NCI-H2227 (cell line): ENCODE data around the gene KCNK7.

Experiments
- DNase-seq: peaks from one replicate; lab custom pipeline; 2025; ENCODE audit not compliant: unreplicated experiment; lab: John Stamatoyannopoulos, UW

The KCNK7 gene

DNA sequence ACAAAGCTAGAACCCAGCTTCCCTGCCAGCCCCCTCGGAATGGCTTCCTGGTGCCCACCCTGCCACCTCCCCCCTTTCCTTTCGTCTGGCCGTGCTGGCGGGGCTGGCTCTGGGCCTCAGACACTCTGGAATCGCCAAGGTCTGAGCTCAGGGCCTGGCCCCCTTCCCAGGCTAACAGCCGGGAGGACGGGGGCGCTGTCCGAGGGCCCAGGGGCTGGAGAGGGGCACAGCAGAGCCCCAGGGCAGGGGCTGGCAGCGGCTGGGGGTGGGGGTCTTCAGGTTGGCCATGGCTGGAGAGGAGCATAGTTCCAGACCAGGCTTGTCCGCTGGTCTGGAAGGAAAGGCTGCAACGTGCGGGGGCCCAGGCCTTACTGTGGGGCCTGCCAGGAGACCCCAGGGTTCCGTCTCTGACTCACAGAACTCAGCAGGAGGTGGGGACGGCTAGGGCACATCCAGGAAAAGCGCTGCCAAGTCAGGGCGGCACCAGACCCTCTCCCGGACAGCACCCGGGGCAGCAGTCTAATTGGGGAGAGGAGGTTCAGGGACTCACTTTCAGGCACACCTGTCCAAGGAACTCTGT, 36.6 kb downstream of the KCNK7 start:
- DNase-seq: no peak

DNA sequence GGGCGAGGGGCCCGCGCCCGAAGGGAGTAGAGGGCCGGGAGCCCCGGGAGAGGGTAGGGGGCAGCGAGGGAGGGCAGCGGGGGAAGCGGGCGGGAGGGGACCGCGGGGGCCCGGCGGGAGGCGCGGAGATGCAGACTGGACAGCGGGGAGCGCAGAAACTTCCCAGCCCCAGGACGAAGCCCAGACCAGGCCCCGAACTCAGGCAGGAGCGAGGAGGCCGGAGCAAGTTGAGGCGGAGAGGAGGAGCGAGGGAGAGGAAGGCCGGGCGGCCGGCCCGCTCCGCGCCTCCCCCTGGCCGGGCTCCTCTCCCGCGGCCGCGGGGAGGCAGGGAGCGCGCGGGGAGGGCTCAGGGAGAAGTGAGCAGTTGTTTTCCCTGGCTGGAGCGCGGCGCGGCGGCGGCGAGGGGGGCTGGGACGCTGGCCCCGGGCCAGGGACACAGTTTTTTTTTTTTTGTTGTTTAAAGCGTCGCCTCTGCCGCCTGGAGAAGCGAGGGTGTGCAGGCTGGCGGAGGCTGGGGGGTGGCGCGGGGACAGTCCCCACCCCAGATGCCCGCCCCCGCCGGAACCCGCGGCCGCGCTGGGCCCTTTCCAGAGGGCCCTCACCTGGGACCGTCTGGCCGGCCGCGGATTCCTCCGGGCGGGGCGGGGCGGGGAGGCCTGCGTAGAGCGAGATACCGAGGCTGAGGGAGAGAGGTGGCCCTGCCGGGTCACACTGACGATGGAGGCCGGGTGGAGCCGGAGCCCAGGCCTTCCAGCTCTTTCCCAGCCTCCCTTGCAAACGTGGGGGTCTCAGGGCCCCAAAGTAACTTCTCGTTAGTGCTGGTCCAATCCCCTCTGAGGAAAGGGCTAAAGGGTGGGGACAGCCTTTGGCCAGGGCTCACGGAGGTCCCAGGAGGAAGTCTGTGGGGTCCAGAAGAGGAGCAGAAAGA, 37.3 kb downstream of the KCNK7 start, which contains the start of gene LTBP3:
Gene LTBP3 (minus strand): TSS at position 358 of the 928 bp plus-strand sequence. CDS start 400 bp downstream, outside the sequence.
- DNase-seq: peak; percentile 80

DNA sequence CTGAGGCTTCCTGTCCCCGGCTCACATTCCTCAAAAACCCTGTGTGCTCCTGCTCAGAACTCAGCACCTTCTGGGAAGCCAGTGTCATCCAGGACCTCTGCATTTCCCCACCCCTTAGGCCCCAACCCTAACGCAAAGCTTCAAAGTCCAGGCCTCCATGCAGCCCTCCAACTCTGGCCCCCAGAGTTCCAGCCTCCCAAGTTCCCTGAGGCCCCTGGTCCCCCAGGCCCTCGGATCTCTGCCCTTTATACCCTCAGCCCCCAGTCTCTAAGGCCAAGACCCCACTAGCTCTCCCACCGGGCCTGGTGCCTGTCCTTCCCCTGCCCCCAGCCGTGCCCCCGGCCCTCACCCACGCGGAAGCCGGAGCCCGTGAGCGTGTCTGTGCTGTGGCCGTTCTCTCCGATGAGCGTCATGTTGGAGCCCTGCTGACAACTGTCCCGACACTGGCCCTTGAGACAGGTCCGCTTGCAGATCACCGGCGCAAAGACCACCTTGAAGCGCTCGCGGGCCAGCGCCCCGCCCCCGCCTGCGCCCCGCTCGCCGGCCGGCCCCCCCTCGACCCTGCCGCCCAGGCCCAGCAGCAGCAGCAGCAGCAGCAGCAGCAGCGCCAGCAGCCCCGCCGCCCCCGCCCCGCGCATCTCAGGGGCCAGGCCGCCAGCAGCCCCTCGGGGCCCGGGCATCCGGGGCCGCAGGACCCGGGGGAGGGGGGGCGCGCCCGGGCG, 38.2 kb downstream of the KCNK7 start:
- DNase-seq: peak; percentile 51

DNA sequence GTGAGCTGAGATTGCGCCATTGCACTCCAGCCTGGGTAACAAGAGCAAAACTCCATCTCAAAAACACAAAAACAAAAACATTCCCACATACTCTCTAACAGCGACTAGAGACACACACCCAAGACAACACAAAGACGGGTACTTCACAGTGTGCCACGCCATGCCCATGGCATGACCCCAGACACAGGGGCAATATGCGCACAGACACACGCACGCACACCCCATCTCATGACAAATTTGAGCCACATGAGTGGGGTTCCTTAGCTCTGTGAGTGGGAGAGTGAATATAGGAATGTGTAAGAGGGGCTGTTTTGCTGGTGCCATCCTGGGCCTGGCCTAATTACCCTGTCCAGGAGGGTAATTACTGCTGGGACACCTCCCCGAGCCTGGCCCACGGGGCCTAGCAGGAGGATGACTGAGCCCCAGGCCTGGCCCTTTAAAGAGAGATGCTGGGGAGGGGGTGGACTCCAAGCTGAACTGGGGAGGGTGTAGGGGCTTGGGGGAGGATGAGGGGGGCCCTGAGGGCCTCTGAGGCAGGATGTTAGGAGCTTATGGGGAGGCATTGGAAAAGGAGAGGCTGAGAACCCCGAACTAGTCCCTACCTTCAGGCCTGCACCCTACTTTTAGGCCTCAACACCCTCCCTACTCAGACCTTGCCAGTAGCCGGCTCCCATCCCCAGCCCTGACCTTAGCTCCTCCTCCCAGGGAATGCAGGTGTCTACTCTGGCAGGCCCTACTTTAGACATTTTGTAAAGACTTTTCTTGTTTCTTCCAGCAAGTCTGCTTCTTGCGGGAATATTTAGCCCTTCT, 38.9 kb downstream of the KCNK7 start:
- DNase-seq: no peak

DNA sequence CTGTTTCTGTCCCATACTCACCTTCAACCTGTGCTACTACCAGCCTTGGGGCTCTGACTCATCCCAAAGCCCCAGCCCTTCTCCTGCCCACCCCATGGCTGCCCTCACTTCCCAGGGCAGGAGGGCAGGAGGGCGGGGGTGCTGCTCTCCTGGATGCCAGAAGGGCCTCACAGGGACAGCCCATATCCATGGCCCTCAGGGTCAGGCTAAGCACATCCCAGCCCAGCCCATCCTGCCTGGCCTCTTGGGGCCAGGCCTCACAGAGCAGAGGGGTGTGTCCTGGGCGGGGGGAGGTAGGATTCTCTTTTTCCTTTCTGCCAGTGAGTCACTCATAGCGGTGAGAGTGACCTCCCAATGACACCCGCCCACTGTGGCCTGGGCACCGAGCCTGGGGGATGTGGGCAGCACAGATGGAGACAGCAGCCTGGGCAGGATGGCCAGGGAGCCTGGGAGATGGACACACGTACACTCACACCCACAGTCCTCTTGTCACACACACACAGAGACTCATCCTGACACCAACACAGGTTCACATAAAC, 39.8 kb downstream of the KCNK7 start:
- no peak for DNase-seq

DNA sequence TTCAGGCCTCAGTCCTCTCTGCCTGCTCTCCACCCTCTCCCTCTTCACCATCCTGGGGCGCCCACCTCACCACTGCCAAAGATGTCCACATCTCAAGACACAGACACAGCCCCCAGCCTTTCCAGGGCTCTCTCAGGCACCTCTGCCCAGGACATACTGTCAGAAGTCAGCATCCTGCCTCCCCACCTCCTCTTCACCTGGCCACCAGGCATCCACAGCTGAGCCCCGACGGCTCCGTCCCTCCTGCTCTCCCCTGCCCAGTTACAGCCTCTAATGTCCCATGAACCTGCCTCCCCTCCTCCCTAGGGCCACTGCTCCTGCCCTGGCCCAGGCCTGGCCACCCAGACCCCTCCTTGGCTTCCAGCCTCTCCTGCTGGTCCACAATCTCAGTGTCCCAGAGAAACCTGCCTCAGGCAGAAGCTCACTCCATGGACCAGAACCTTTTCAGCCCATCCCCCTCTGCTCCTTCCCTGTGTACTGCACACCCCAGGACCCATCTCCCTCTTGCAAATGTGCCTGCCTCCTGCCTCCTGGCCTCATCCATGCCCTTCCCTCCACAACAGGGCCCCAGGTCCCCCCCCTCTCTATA, 40.7 kb downstream of the KCNK7 start:
- DNase-seq: no peak

DNA sequence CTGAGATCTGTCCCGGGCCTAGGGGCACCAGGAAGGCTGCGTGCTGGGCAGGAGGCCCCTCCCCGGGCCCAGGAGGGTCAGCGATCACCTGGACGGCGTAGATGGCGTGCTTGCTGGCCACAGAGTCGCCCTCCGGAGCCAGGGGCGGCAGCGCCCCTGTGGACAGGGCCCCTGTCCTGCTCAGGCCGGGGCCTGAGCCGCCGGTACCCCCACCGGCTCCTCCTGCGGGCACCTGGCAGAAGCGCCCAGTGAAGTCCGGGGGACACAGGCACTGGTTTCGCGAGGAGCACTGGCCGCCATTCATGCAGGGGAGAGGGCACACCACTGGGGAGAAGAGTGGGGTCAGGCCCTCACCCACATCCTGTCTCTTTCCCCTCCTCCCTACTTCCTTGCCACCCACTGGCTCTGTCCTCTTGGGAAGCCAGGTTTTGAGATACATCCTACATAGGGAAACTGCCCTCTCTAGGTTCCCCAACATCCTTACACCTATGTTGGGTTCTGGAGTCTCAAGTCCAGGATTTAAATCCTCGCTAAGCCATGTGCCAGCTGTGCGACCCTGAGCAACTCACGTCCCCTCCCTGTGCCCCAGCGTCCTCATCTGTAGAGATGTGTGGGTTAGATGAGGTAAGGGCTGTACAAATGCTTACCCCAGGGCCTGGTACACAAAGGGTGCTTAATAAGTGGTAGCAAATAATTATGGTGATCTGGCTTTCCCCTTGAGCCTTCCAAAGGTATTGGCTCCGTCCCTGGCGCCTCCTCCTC, 41.4 kb downstream of the KCNK7 start:
- DNase-seq: no peak

DNA sequence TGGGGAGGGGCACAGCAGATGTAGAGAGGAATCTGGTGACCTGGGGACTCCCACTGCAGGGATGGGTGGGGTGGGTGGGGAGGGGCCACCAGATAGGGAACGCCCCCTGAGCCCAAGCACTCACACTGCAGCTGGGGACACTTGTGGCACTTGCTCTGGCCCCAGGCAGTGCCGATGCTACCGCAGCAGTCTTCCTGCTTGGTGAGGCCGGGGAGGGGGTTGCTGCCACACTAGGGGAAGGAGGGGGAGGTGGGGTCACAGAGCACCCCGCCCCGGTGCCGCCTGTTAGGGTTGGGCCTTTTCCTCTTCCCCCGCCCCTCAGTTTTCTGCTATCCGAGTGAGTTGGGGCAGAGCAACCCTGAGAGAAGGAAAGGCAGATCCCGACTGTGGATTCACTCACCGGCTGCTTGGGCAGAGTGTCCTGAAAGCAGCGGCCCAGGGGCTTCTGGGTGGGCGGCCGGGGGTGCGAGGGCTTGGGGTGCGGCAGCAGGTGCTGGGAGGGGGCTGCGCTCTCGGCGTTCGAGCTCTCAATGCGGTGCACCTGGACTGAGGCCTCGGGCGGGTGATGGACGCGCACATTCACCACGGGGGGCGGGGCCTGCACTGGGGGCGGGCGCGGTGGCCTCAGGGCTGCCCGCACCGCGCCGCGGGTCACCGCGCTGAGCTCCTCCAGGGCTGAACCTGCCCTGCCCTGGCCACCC, 42.1 kb downstream of the KCNK7 start:
- DNase-seq: no peak

DNA sequence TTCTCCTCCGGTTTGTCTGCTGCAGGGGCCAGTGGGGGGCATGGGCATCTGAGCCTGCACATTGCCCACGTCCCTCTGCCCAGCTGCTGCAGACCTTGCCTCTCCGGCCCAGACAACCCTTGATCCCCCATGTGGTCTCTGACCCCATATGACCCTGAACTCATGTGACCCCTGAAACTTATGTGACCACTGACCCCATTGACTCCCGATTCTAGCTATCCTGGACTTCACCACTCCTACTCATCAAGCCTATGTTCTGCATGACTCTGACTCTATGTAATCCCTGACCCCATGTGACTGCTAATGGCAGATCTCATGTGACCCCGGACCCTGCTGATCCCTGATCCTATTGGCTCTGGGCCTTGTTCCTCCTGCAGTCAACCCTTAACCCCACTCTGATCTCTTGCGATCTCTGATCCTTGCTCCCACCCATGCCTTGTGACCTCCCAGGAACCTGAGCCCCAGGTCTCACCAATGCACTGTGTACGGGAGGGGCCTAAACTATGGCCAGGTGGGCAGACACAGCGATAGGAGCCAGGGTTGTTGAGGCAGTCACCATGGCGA, 43.1 kb downstream of the KCNK7 start:
- DNase-seq: no peak

DNA sequence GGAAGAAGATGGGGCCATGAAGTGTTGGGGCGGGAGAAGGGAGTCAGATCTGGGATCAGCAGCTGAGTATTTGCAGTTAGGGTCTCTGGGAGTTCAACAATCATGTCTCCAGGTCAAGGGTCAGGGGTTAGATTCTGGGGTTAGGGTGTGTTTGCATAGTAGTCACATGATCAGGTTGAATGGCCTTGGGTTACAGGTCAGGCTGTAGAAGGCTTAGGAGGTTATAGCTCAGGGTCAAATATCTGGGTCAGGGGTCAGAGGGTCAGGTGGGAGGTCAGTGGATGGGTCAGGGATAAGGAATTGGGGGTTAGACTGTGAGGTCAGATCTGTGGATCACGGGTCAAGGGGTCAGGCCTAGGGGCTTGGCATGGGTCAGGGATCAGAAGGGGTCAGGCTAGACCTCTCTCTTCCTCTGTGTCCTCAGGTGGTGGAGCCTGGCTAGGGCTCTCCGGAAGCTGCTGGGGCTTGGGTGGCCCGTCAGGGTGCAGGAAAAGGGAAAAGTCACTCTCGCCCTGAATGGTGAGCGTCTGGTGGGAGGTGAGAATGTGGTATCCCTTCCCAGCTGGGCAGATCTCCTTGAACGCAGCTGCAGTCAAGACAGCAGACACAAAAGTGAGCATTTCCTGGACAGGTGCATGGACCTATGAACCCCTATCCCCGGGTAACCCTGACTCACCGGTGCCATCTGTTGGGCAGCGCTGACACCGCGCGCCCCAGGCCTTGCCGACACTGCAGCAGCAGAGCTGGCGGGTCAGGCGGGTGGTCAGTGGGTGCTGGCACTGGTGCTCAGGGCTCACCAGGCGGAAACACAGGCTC, 43.8 kb downstream of the KCNK7 start:
- peak; percentile 48 for DNase-seq

DNA sequence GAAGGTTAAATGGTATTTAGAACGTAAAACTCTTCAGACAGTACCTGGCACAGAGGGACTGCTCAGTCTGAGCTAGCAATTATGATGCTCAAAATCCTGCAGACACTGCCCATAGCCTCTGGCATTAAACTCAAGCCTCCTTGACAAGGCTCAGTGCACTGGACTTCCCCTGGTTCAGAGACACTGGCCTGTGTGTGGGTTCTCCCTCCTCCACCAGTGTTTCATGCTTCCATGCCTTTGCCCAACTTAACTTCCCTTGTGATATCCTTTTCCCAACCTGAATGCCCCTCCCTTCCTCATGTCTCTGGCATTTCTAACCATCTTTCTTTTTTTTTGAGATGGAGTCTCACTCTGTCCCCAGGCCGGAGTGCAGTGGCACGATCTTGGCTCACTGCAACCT, 46.5 kb downstream of the KCNK7 start:
- DNase-seq: no peak

DNA sequence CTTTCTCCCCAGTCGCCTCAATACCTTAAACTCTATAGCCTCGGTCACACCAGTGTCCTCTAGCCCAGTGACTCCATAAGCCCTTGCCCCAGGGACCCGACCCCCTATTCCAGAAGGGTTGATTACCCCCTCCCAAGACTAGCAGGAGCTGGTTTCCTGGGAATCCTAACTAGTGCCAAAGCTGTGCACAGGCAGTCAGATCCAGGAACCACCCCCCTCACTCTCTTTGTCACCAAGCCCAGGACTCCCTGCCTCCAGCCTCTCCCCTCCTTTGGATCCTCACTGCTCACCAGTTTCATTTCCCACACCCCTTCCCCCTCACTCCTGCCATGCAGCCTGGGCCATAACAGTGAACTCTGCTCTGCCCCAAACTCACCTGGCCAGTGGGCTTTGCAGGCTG, 47.2 kb downstream of the KCNK7 start:
- DNase-seq: no peak

DNA sequence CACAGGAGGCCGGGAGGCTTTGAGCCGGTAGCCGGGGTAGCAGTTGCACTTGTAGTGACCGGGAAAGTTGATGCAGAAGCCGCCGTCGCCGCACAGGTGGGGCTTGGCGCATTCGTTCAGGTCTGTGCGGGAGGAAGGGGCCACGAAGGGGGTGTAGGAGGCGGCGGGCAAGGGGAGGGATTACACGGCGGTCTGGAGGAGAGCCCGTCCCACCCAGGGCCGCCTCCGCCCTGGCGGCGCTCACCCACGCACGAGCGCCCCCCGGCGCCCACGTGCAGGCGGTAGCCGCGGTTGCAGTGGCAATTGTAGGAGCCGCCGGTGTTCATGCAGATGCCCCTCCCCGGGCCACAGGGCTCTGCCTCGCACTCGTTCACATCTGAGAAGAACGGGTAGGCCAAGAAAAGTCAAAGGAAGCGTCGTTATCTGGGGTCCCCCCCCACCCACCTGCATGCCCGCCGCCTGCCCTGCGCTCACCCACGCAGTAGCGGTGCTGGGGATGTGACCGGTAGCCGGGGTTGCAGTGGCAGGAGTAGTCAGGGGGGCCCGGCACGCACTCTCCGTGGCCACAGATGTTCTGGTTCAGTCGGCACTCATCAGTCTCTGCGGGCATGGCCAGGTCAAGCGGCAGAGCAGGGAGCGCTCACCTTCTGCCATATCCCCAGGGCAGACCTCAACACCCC, 48.0 kb downstream of the KCNK7 start:
- DNase-seq: no peak

DNA sequence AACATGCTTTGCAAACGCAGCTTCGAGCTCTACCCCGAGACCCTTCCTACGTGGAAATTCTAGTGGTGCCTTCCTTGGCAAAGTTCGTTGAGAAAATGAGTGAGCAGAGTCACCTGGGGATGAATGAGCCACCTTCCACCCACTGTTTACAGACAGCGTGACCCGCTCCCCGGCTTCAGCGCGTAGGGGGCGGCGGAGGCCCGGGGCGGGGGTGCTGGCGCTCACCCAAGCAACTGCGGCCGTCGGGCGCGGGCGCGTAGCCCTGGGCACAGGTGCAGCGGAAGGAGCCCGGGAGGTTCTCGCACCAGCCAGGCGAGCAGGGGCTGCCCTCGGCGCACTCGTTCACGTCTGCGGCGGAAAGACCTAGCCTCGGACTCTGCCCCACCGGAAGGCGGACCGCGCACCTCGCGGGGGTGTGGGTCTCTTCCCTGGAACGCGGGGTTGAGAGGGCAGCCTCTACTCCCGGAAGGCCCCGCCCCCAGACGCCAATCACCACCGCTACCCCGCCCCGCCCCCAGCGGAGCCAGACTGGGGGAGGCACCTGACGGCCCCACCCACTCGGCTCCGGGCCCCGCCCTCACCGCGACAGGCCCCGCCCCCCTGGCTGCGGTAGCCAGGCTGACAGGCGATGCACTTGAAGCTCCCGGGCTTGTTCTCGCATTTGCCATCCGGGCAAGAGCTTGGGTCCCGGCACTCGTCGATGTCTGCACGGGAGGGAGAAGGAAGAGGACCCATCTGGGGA, 49.2 kb downstream of the KCNK7 start:
- DNase-seq: peak; percentile 91

DNA sequence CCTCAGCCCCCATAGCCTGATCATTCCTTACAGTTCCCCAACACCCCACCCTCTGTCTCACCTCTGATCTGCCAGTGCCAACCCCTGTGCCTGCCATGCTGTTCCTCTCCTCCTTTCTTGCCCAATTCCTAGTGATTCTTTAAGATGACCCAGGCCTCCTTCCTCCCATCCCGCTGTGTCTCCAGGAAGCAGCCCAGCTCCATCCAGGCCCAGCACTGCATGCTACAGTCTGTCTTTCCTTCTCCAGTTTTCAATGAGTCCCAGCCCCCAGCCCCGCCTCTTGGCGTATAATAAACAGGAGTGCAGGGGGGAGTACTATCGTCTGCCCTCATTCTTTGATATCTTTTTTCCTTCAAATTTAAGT, 49.8 kb downstream of the KCNK7 start:
- DNase-seq: peak; percentile 39
